CD4-positive, alpha-beta T cell treated with Interleukin-4 for 4 hours (primary cell): Measurements from ENCODE around the gene PLEKHM2.

ENCODE experiments used
- DNase-seq: peaks from one replicate; pipeline ENCODE4 v3.0.0-alpha.2; 2020

Gene PLEKHM2

DNA sequence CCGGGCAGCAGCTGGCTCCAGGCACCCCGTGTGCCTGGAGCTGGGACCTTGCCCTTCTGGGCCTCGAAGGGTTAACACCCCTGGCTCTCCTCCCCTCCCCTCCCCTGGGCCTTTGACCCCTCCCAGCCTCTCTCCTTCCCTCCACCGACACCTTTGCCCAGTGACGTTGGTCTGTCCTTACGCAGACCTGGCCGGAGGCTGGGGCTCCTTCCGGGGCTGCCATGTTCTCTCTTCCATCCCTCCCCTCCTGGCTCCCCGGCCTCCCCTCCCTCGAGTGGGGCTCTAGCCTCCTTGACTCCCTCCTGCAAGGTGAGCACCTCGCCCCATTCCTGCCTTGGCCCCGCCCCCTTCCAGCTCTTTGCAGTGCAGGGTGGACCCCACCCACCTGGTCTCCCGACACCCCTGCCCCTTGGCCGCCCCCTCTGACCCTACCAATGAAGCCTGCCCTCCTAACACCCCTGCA lies 58.2 kb downstream of the PLEKHM2 start, which contains the start of gene TMEM82:
TSS of gene TMEM82 (plus strand) at position 161 of the 463 bp plus-strand sequence. CDS start at position 222, 61 bp downstream.
- DNase-seq, result no peak

DNA sequence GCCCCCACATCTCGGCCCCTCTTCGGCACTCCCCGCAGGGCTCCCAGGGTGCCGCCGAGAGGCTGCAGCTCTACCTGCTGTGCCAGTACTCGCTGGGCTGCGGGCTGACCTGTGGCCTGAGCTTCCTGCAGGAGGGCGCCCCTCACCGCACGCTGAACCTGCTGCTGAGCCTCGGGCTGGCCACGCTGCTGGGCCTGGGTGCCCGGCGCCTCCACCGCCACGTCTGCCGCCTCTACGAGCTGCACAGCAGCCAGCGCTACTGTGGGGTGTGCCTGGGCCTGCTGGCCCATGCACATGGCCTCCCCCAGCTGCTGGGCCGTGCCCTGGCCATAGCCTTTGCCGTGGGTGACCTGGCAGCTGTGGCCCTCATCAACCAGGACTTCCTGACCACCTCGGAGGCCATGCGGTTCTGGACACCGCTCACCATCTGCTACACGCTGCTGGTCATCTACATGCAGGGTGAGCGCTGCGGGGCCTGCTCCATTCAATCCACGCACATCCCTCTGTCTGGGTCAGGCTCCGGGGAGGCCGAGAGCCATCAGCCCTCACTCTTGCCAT lies 60.1 kb downstream of the PLEKHM2 start:
- no peak for DNase-seq

DNA sequence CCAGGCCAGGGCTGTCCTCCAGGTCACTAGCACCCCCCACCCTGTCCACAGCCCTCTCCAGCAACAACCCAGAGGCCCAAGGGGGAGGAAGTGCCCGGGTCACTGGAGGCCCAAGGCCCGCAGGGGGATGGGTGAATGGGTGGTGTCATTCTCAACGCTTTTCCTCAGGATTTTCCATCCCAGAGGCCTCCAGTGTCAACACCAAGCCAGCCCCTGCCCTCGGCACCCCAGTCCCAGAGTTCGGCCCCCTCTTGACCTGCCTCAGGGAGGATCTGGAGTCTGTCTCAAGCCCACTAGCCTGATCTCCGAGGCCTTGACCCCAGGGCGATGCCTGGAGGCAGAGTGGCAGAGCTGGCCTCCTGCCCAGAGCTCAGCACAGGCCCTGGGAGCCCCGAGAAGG lies 63.3 kb downstream of the PLEKHM2 start:
- DNase-seq, result no peak

DNA sequence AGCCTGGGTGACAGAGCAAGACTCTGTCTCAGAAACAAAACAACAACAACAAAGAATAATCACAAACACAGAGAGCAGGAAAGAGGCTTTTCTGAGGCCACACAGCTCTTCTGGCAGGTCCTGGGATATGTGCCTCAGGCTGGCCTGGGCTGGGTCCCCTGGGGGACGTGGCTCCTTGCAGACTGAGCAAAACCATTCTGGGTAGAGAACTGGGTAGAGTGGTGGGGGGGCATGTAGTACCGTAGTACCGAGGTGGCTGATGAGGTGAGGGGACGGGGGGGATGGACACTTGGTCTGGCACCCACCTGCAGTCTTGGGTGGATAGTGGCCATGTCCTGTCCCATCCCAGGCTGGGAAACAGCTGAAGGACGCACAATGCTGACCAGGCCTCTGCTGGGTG lies 64.1 kb downstream of the PLEKHM2 start:
- DNase-seq, result no peak

DNA sequence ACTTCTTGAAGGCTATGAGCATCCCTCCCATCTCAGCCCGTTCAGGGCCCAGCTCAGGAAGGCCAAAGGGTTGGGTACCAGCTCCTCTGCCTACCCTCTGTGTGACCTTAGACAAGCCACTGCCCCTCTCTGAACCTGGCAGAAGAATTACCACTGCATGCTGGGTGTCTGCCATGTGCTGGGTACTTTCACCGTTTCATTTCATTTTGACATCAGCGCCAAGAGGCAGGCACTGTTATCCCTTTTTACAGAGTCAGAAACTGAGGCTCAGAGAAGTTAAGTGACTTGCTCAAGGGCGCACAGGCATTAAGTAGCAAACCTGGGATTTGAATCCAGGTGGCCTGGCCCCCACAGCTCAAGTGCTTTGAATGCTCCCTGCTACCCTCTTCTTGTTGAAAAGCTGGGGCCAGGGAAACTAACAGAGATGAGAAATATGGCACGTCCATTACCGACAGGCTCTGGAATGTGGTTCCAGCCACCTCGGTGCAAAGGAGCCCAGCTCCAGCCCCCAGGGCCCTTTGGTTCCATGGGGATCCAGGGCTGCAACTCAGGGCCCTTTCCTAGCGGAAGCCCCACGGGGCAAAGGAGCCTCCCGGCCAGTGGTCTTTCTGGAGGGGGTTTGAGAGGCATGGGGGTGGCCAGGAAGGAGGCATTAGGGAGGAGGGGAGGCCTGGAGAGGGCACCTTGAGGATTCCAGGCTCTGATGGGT lies 64.7 kb downstream of the PLEKHM2 start:
- no peak for DNase-seq

DNA sequence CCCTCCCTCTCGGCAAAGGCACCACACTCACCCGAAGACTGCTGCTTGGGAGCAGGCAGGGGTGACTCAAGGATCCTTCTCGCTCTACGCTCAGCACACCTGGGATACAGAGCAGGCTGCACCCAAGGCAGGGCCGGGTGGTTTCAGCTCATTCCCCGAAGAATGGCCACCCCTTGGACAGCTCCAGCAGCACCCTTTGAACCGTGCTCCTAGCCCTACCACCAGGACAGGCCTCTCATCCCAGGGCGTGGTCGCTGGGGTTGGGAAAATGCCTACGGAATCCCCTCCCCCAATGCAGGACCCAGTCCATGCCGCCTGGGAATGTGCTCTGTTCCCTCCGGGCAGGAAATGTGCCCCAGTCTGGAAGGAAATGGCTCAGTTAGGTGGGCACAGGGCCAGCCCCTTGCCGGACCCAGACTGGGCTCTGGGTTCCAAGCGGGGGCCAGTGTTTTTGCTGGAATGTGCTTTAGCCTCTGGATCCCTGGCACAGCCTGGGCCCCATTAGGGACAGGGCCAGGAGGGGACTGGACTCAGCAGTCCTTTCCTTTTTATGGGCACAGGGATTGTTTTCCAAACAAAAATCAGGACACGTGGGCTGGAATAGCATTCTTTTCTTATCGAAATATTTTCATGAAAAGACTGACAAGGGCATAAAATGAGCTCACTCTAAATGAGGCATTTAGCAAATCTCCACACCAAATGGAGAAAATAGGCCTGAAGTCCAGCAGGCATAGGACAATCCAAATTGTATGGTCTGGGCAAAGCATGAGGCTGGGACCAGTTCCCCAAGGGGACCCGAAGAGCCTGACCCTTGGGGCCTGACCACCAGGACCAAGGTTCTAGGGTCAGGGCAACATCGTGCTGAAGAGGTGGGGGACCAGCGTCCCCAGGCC lies 65.5 kb downstream of the PLEKHM2 start:
- DNase-seq, result no peak

DNA sequence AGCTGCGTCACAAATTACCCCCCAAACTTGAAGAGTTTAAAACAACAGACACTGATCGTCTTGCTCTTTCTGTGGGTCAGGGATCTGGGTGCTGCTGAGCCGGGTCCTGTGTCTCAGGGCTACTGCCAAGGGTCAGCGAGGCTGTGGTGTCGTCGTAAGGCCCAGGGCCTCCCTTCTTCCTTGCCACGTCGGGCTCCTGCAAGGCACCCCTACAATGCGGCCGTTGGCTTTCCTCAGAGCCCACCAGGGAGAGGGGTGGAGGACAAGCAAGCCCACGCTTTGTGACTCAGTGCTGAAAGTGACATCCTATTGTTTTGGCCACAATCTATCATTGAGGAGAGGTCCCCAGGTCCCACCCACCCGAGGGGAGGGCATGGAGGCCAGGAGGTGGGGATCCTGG lies 66.8 kb downstream of the PLEKHM2 start:
- DNase-seq, result no peak

DNA sequence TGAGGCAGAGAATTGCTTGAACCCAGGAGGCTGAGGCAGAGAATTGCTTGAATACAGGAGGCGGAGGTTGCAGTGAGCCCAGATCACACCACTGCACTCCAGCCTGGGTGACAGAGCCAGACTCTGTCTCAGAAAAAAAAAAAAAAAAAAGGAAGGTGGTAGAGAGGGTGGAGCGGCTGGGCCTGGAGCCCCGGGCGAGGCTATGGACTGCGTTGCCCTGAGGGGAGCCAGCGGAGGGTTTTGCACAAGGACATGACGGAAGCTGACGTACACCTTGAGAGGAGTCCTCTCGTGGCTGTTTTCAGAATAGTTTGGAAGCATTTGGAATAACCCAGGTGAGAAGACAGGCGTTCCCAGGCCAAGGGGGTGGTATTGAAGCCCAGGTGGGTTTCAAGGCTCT lies 67.6 kb downstream of the PLEKHM2 start:
- no peak for DNase-seq

DNA sequence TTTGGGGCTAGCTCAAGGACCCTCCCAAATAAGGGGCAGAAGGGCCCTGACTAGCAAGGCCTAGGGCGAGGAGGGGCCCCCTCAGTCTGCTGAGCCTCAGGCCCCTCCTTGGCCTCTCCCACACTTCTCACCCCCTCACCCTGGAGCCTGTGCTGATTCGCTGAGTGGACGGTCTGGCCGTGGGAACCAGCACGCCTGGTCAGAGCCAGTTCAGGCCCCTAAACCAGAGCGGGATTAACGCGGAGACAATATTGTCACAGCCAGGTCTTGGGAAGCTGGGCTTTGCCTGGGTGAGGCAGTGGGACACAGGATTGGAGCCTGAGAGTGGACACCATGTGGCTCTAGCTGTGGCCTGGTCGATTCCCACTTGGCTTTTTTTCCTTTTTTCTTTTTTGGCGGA lies 69.7 kb downstream of the PLEKHM2 start:
- DNase-seq, result no peak

DNA sequence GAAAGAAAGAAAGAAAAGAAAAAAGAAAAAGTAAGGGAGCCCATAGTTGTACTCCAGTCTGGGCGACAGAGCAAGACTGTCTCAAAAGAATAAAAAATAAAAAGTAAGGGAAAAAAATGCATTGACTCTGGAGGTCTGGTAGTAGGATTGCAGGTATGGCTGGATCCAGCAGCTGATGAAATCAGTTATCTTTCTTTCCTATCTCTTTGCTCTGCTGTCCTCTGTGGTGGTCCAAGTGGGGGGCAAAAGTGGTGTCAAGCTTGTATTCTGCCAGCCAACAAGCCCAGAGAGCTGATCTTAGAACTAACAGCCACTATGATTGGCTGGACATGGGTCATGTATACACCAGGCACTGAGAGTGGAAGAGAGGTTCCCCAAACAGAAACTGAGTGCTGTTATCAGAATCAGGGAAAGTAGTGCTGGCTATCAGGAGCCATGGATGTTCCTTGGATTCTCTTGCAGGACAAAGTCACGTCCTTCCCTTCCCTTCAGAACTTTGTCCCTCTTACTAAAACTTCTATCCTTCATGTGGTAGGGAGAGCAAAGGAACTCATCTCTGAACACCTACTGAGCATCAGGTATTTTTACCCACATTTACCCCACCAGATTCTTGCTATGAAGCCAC lies 71.0 kb downstream of the PLEKHM2 start:
- no peak for DNase-seq

DNA sequence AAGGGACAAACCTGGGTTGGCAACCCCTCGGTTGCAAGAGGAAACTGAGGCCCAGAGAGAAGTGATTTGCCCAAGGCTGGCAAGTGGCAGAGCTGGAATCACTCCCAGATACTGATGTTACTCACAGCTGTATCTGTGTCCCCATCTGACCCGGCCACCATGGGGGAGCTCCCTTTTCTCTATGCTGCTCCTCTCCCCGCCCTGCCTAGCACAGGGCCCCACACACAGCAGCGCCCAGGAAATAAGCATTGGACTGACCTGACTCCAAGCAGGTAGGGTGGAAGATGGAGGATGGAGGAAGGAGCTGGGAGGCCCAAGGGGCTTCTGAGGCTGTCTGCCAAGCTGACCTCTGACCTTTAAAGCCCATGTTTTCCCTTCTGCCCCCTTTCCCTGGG lies 71.5 kb downstream of the PLEKHM2 start:
- DNase-seq, result no peak

DNA sequence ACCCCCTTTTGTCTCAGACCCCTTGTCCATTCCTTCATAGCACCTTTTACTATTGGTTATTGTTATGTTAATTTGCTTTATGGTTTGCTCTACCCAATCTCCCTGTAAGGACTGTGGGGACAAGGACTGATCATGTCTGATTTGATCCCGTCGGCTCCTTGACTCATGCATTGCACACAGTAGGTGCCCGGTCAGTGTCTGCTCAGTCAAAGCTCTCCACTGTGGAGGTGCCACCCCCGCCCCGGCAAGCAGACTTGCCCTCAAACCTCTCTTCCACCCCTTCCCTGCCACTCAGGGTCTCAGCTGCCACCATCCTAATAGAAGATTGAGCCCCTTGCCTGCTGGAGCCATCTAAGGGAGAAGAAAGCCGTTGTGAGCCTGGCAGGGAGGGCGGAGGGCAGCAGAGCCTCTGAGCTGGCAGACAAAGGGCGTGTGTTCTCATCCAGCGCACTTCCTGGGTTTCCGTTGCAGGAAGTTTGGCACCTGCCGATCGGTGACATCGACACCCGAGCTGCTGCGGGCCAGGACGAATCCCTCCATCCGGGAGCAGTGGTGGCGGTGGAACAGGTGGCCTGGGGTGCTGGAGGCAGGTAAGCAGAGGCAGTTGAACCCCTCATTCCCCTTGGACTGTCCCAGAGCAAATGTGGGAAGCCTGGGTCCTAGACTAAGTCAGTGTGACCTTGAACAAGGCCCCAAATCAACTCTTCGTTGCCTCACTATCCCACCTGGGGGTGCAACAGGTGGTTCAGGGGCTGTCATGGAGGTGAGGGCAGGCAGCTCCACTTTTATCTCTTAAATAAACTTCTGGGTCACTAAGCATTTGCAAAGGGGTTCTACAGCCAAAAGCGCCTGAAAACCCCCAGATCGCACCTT lies 72.3 kb downstream of the PLEKHM2 start:
- DNase-seq, result no peak

DNA sequence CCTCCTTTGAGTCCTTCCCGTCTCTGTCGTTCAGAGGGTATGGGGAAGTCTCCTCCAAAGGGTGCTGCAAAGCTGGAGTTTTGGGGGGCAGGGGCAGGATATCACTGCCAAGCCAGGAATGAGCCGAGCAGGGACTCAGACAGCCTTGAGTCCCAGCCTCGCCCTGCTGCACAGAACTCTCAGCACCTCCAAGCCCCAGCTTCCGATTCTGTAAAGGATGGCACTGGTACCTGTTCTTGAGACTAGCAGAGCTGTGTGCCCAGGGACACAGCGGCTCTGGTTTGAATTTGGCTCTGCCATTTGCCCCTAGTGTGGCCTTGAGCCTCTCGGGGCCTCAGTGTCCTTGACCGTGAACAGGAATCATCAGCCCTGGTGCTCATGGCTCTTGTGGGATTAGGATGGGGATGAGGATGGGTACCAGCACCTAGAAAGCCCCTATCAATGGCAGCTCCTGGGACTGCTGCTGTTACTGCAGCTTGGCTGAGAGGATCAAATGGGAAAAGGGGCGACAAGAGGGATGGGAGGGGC lies 73.0 kb downstream of the PLEKHM2 start:
- no peak for DNase-seq

DNA sequence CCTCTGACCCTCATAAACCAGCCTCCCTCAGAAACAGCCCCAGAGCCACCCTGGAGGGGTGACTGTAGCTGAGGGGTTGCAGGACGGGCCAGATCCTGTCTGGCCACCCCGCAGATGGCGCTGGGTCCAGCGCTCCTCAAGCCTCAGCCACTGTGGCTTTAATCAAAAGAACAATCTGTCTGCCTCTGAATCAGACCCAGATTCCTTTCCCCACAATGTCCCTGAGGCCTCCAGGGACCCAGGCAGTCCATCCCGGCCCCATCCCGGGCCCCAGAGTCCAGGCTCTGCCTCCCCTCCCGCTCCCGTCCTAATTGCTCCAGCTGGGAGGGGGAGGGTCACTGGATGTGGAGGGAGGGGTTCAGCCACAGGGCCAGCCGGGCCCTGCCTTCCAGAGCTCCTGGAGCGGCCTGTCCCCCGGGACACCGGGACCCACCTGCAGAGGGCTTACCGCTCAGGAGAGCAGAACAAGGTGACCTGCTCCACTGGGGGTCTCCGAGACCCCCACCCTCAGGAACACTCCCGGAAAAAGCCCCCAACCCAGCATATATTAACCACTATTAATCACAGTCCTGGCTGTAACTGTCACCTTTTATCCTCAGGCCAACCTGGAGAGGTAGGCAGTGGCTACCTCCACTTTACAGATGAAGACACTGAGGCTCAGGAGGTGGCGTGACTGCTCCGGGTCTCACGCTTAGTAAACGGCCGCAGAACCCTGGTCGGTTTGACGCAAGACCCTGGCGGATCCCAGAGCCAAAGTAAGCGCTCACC lies 73.6 kb downstream of the PLEKHM2 start:
- DNase-seq, result no peak

DNA sequence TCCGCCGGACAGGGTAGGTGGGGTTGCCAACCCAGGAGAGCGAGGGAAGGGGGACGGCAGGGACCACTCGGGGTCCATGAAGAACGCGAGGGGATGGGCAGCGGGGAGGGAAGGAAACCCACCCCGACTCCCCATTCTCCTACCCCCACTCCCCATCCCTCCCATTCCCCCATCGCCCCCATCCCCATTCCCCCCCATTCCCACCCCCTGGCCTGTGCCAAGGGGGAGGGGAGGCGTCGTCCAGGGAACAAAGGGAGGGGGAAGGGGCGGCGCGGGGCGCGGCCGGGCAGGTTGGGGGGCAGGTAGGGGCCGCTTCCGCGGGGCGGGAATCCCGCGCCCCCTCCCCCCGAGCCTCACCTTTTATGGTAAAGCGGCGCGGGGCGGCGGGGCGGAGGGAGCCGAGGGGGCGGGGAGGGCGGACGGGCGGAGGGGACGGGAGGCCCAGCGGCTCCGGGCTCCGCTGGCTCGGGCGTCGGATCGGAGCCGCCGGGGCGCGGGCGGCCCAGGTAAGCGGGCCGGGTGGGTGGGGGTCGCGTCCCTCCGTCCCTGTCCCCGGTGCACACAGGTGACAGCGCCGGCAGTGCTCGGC lies 74.3 kb downstream of the PLEKHM2 start, which contains the start of gene FBLIM1:
TSS of gene FBLIM1 (plus strand) at position 453 of the 589 bp plus-strand sequence. CDS start 6,189 bp downstream, outside the sequence.
- no peak for DNase-seq

DNA sequence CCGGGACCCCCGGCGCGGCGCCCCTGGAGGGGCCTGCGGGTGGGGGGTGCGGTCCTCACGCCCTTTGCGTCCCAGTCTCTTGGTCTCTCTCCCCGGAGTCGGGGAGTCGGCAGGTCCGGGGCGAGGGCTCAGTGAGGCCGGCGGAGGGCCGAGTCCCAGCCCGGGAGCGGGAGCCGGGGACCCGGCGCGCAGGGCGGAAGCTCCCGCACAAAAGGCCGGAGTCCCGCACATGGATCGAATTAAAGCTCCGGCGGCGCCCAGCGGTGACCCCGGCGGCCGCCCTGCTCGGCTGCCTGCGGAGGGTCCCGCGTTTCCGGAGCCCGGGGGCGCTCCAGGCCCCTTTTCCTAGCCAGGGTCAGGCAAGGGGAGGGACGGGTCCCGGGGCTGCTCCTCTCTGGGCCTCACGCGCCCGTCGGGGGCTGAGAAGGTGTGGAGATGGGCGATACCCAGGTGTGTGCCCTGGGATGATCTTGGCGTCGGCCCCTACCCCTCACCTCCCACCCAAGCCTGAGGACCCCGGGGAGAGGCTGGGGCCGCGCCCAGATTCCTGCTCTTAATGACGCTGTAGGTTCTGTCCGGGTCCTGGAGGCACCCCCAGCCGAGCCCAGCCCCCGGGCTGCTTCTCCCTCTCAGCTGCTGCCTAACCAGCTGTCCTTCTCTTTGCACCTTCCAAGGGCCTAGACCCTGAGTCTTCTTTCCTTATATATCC lies 75.0 kb downstream of the PLEKHM2 start:
- DNase-seq, result no peak

DNA sequence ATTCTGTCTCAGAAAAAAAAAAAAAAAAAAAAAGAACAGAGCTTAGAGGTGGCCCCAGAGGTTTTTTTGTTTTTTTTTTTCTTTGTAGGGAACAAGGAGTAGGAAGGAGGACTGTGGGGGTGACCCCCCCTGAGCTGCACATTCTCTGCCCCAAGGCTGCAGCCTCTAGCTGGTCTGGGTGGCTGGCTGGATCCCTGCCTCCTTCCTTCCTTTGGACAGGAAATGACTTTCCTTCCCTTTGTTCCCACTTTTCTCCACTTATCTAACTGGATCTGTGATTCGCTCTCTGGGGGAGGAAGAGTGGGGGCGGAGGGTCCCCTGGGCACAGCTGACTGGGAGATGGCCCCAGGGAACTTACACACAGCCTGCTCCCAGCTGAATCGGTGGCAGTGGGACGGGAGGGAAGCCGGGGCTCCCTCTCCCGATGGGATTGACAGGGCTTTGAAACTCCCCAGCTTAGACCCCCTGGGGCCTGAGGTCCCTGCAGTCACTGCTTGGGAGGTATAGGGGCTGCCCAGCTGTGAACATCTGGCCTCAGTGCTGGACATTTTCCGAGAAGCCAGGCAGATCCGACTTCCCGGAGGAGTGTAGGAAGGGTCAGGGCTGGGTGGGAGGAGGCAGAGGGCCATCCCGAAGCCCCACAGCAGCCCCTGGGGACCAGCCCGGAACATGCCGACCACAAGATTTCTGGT lies 76.5 kb downstream of the PLEKHM2 start:
- DNase-seq, result no peak

DNA sequence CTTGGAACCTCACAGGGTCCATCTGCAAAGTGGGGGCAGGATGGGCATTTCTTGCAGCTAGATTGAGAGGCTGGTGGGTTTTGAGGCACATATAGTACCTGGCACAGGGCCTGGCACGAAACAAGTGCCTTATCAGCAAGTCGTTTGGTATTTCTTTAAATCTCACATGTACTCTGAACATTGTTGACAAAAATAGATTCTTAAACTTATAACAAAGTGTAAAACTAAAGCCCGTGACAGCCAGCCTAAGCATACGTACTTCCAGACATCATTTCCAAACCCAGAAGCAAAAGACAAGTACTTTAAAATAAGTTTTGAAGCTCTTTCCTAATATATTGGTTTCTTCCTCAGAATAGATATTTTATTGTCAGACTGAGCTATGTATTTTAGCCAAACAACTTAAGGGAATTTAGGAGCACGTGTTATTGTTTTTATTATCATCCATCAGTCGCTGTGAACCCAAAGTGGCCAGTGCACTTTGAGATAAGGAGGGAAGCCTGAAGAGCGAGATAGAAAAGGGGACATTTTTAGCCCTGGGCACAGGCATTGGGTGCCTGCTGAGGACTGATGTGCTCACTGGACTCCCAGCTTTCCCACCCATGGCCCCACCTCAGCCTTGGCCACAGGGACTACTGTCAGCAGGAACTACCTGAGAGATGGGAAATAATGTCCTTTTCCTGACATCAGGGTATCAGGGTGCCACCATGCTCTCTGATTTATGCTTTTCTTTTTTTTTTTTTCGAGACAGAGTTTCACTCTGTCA lies 77.4 kb downstream of the PLEKHM2 start:
- no peak for DNase-seq

DNA sequence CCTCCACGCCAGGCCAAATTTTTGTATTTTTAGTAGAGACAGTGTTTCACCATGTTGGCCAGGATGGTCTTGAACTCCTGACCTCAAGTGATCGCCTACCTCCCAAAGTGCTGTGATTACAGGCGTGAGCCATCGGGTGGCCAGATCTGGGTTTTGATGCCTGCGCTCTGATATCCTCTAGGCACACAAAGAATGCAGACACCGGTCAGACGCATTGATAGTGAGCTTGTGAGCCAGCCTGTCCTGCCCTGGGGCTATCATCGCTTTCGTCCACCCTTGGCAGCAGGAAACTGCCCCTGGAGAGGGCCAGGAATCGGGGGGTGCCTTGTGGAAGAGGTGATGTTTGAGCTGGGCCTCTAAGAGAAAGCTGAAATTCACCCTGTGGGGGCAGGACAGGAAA lies 78.4 kb downstream of the PLEKHM2 start:
- no peak for DNase-seq
